H1 (cell line): ENCODE data around the gene SLC17A8. TPM values are rescaled to one million over a fixed set of nuclear protein-coding genes. Genes with fewer than 3 reads are reported as not detected.

Experiments
- ATF3 ChIP-seq: IDR thresholded peaks from 2 replicates; pipeline ENCODE4 v1.6.1; 2011; ENCODE audit warnings: low read depth, mild to moderate bottlenecking, low read length; ENCODE audit not compliant: insufficient read depth
- BRCA1 ChIP-seq: IDR thresholded peaks from 2 replicates; pipeline ENCODE4 v1.6.1; 2012; ENCODE audit warnings: low read depth, low read length, improper control_type of control experiment
- CEBPB ChIP-seq: IDR thresholded peaks from 2 replicates; pipeline ENCODE4 v1.6.1; 2012; ENCODE audit warnings: low read depth, low read length
- CHD7 ChIP-seq: fragments of 300-600 bp; sonication (generic); IDR thresholded peaks from 2 replicates; pipeline ENCODE4 v1.7.1; 2012; ENCODE audit warnings: low read length, moderate library complexity, mild to moderate bottlenecking, inconsistent platforms; ENCODE audit not compliant: insufficient replicate concordance
- FOSL1 ChIP-seq: IDR thresholded peaks from 2 replicates; pipeline ENCODE4 v1.6.1; 2011; ENCODE audit warnings: mild to moderate bottlenecking, low read depth, low read length, moderate library complexity; ENCODE audit not compliant: insufficient read depth
- HDAC2 ChIP-seq, 2 experiments: fragments of 300-600 bp in 1 of 2; sonication (generic) in 1 of 2; IDR thresholded peaks; 2 replicates each; pipeline ENCODE4 v1.6.1; 2011 to 2012; ENCODE audit warnings: low read depth in 2 of 2, low read length in 2 of 2, mild to moderate bottlenecking in 2 of 2, moderate library complexity in 2 of 2, borderline replicate concordance in 1 of 2, inconsistent platforms in 1 of 2
- RBBP5 ChIP-seq: IDR thresholded peaks from 2 replicates; pipeline ENCODE4 v1.7.1; 2012; ENCODE audit warnings: low read depth, mild to moderate bottlenecking, inconsistent platforms, low read length, moderate library complexity, borderline replicate concordance
- SAP30 ChIP-seq: fragments of 300-600 bp; sonication (generic); IDR thresholded peaks from 2 replicates; pipeline ENCODE4 v1.7.1; 2012; ENCODE audit warnings: low read length, moderate library complexity, mild to moderate bottlenecking, inconsistent platforms; ENCODE audit not compliant: insufficient read depth, insufficient replicate concordance
- SP2 ChIP-seq: IDR thresholded peaks from 2 replicates; pipeline ENCODE4 v1.6.1; 2012; ENCODE audit warnings: mild to moderate bottlenecking, low read length, inconsistent platforms
- ZNF274 ChIP-seq: IDR thresholded peaks from 2 replicates; pipeline ENCODE4 v1.7.0; 2012; ENCODE audit warnings: low read length, borderline replicate concordance; ENCODE audit errors: extremely low read depth
- polyA plus RNA-seq, 7 experiments: library from polyadenylated mRNA; depleted of rRNA in 3 of 7; stranded (reverse) in 5 of 7; unstranded in 2 of 7; fragments of >200 nt in 5 of 7; fragments of 200-250 nt in 2 of 7; gene quantifications; 1 replicate in 5 of 7; 2 replicates in 1 of 7; 4 replicates in 1 of 7; pipeline versions ENCODE4 v1.2.1 to v1.2.3, GENCODE V29; 2011 to 2013; ENCODE audit warnings: missing spikeins in 2 of 7, mixed read lengths in 2 of 7
- total RNA-seq: library from RNA; stranded (reverse); fragmentation: NEBNext Ultra II Directional; extraction: Animal tissue kit (Norgen Biotek cat#: 25700); gene quantifications from 2 replicates; pipeline ENCODE4 v1.2.1, GENCODE V29; 2021

Gene SLC17A8
- total and polyA plus RNA-seq, 2 of the 8 experiments (the other 6 are each of a cell fraction or from before 2014, with no cell fraction given), result 0.14 to 0.30 TPM

GRCh38 chr12:100381379-100381778, 24.5 kb downstream of the SLC17A8 start (continued):
- TF ChIP-seq CHD7 (no peak), ATF3 (no peak), FOSL1 (no peak), SAP30 (no peak), SP2 (no peak), ZNF274 (no peak), RBBP5 (no peak), BRCA1 (no peak), CEBPB (no peak), HDAC2 (IDR thresholded peaks at IDR 0.05; ENCODE audit: borderline replicate concordance in 1 of 2, low read depth in 2 of 2, low read length in 2 of 2) (no peak)
